CD4-positive, alpha-beta T cell treated with Interleukin-6 at 100 ng/mL for 8 hours (primary cell): ENCODE measurements around the gene FBXO42.
"Not testable (repeated sequence)": the region's sequence is repeated elsewhere in the genome, so short reads cannot be mapped to it uniquely, and the experiment has no call there.

Experiments
- DNase-seq: peaks from one replicate; pipeline ENCODE4 v3.0.0-alpha.2; 2020; ENCODE audit warnings: mixed read lengths, low spot score

The FBXO42 gene

DNA sequence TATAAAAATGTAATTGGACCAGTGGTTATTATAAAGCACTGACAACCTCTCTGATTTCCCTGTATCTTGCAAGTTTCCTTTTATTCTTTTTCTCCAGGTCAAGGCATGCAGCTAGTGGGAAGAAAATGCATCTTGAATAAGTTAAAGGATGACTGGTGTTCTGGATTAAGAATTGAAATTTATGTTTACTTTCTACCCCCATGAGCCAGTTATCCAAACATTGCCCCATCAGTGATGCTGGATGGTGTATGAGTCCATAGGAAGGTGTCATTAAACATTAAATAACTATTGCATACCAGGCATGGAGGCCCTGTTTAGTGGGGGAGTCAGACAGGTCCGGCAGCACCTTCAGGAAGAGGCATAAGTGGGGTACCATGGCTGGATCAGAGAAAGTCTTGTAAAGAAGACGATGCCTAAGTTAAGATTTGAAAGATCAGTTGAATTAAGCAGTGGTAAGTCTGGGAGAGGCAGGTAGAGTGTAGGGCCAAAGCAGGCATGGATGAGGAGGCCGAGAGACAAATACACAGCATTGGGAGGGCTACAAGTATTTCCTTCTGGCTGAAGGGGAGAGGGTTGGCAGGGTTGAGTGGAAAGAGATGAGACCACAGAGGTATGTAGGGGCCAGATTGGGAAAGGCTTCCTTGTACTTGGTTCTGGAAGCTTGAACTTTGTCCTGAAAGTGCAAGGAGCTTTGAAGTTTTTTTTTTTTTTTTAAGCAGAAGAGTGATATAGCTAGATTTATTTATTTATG lies 20.4 kb upstream of the FBXO42 start:
- DNase-seq: no peak

DNA sequence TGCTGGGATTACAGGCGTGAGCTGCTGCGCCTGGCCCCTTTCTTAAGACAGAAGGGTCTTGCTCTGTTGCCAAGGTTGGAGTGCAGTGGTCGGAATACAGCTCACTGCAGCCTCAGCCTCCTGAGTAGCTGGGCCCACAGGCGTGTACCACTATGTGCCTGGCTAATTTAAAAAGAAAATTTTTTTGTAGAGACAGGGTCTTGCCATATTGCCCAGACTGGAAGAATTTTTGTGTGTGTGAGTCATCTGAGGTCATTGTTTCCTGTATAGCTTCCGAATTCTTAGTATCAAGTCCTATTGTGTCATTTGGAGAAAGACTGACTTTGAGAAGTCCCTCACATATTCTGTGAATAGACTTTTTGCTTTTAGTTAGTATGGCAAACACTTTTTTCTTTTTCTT lies 19.4 kb upstream of the FBXO42 start:
- DNase-seq: no peak

DNA sequence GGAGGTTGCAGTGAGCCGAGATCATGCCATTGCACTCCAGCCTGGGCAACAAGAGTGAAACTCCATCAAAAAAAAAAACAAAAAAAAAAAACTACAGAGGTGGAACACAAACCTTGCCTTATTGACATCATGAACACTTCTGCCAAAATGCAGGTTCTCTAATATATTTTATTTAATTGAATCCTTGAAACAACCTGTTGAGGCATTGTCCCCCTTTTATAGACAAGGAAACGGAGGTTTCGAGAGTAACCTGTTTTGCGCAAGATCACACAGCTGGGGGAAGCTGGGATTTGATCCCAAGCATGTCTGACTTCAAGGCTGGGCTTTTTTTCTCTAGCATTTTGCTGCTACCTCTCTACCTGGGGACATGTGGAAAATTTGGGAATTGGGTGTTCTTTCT lies 17.5 kb upstream of the FBXO42 start:
- DNase-seq: no peak

DNA sequence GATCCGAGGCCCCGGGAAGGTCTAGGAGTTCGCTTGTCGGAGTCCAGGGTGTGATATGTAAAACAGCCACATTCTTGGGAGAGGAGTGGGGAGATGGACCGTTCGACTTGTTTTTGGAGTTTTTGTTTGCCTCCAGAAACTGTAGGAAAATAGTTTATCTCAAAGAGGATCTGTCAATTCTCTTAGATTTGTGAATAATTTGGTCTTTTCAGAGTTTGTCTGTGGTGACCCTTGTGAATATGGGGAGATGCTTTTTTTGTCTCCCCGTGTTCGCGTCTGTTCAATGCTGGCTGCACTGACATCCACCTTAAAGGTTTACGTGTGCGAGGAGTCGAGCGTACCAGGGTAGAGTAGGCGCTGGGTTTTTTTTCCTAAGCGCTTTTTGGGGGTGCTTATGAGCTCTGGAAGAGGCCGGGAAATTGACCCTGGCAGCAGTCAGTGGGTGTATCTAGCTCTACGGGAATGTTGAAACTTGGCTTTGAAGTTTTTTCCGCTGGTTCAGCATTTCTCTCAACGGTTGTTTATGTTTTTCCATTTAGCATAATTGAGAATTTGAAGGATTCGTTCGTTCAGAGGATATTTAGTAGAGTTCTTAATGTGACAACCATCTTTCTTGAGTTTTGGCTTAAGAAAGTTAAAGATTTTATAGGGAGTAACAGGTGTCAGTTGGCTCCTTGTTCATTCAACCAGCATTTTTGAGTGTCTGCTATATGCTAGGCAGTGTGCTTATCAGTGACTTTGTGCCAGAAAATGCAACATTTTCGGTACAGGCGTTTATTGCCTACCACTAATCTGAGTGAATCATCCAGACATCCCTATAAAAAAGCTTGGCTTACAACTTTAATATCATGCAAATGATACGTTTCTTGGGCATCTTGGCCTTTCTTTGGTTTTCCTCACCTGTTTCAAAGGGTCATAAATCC lies 15.9 kb upstream of the FBXO42 start:
- no peak for DNase-seq

GRCh38 chr1:16367258-16367967 lies 15.1 kb upstream of the FBXO42 start:
- DNase-seq: peak; percentile 81

DNA sequence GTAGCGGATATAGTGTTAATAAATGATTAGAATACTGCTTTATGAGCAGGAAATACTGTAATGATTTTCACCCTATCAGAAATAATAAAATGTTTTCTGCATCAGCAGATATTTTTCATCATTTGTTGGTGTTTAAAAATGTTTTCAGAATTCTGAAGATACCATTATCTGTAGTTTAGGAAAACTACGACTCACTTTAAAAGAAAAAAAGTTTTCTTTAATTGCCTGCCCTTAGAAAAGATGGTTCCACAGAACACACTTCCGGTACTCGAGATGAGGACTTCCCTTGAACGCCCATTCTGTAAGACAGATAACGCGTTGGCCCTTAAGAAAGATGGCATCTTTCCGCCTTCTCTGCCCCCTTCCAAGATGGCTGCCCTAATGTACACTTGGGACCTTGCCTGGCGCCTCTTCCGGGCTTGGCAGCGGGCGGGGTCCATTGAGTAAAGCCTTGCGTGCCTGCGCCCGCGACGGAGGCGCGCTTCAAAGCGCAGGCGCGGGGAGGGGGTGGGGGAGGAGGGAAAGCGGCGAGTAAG lies 14.5 kb upstream of the FBXO42 start, which contains the start of gene SZRD1:
Gene SZRD1, plus strand, starts transcription at position 521 of the 536 bp plus-strand sequence. CDS start 16 bp downstream, outside the sequence.
- DNase-seq: peak; percentile 98

DNA sequence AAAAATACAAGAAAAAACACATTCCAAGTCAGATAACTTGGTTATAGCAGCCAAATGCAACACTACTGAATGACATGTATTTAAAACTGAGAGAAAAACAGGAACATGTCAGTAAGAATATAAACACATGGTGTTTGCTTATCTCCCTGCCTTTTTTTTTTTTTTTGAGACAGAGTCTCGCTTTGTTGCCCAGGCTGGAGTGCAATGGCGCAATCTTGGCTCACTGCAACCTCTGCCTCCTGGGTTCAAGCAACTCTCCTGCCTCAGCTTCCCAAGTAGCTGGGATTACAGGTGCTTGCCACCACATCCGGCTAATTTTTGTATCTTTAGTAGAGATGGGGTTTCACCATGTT lies 12.8 kb upstream of the FBXO42 start:
- not testable (repeated sequence) for DNase-seq

- DNase-seq: no peak
These were observed 4.6 kb upstream of the FBXO42 start for GRCh38 chr1:16356867-16357266.

DNA sequence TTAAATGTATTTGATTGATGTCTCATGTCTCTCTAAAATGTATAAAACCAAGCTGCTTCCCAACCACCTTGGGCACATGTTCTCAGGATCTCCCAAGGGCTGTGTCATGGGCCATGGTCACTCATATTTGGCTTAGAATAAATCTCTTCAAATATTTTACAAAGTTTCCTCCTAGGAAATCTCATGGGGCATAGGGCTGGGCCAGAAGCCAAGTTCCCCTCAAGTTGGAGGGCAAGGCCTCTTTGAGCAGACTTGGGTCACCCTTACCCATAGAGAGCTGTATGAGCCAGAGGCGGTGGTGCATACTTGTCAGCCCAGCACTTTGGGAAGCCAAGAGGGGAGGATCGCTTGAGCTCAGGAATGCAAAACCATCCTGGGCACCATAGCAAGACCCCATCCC lies 2.3 kb upstream of the FBXO42 start:
- DNase-seq: no peak

DNA sequence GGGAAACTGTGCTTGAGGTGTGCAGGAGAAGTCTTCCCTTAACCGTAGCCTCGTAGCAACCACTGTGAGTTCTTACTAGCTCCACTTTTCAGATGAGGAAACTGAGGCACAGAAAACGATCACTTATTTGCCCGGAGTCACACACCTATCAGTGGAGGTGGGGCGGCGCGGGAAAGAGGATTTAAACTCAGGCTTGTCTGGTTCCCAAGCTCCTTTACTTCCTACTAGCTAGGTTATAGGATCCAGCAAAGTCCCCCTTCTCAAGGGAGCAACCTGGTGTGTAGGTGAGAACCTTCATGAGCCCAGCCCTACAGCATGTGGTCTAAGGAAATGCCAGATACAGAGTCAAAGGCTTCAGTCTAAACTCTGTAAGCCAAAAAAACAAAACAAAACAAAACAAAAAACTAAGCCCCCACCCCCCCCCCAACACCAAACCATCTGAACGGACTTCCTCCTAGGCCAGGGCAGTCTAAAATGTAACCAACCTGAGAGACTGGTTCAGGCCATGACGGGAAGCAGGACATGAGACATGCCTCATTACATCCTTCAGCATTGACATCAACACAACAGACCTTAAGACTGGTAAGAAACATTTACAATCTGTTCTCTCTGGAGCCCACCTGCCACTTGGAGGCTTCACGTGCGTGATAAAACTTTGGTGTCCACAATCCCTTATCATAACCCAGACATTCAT lies 709 bp upstream of the FBXO42 start:
- DNase-seq: no peak

GRCh38 chr1:16351456-16351993 lies 755 bp downstream of the FBXO42 start:
- no peak for DNase-seq

DNA sequence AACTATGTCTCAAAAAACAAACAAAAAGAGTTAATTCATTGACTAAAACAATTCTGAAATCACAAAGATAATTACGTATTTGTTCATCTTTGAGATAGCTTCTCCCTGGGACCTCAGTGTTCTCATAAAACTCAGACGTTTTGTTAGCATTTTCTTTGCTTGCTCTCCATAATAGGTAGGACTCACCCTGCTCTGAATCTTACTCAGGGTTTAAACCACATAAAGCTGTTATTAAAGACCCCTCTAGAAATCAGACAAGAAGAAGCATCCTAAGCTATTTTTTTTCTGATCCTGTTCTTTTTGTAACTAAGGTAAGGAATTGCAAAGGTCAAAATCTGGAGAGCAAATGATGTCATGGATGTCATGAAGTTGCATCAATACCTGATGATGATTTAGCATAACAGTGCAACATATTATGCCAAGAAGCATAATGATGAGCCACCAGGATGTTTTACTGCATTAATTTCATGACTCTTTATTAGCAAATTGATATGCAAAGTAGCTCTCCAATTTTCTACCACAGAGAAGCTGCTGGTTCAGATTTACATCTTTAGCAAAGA lies 2.4 kb downstream of the FBXO42 start:
- DNase-seq: no peak

DNA sequence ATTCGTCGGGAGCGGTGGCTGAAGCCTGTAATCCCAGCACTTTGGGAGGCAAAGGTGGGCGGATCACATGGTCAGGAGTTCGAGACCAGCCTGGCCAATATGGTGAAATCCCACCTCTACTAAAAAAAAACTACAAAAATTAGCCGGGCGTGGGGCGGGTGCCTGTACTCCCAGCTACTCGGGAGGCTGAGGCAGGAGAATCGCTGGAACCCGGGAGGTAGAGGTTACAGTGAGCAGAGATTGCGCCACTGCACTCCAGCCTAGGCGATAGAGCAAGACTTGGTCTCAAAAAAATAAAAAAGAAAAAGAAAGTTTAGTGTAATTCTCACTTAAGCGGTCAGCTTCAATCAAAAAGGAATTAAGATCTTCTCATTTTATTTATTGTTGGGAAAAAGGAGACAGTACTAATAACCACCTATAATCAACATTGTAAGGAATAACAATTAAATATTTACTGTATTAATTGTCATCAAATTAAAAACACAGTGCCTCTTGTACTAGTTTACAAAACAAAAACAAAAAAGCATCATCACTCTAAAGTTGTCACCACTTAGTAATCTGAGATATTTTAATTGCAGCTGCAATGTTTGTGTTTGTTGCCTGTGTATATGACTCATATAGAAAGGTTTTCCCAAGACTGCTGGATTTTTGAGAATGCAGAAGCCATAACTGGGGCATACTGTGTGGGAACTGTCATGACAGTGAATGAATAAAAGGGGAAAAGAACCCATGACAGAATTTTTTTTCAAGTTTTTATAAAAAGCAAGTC lies 3.7 kb downstream of the FBXO42 start:
- DNase-seq: no peak

GRCh38 chr1:16343276-16343675 lies 9.0 kb downstream of the FBXO42 start:
- DNase-seq: not testable (repeated sequence)

DNA sequence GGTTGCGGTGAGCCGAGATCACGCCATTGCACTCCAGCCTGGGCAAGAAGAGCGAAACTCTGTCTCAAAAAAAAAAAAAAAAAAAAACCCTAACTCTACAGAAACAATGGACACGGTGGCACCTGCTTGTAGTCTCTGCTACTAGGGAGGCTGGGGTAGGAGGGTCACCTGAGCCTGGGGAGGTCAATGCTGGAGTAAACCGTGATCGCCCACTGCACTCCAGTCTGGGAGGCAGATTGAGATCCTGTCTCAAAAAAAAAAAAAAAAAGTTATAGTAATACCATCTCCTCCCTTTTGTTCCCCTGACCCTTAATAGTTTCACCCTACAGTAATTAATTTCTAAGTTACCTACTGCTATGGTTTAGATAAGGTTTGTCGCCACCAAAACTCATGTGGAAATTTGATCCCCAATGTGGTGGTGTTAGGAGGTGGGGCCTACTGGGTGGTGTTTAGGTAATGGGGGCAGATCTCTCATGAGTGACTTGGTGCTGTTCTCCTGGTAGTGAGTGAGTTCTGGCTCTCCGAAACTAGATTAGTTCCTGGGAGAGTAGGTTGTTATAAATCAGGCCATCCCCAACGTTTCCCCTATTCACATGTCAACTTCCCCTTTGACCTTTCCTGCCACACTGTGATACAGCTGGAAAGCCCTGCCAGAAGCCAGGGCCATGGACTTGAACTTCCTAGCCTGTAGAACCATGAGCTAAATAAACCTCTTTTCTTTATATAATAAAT lies 9.8 kb downstream of the FBXO42 start:
- no peak for DNase-seq

GRCh38 chr1:16340673-16341072 lies 11.6 kb downstream of the FBXO42 start:
- DNase-seq: no peak

DNA sequence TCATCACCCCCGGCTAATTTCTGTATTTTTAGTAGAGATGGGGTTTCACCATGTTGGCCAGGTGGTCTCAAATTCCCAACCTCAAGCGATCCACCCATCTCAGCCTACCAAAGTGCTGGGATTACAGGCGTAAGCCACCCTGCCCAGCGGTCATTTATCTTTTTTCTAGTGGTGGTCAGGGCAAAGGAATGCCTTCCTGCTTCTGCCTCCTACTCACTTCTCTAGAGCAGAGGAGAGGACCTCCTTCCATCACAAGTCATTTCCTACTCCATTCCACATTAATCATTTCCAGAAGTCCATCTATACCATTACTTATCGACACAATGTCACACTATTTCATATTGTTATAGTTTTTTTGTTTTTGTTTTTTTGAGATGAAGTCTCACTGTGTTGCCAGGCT lies 13.3 kb downstream of the FBXO42 start:
- no peak for DNase-seq

DNA sequence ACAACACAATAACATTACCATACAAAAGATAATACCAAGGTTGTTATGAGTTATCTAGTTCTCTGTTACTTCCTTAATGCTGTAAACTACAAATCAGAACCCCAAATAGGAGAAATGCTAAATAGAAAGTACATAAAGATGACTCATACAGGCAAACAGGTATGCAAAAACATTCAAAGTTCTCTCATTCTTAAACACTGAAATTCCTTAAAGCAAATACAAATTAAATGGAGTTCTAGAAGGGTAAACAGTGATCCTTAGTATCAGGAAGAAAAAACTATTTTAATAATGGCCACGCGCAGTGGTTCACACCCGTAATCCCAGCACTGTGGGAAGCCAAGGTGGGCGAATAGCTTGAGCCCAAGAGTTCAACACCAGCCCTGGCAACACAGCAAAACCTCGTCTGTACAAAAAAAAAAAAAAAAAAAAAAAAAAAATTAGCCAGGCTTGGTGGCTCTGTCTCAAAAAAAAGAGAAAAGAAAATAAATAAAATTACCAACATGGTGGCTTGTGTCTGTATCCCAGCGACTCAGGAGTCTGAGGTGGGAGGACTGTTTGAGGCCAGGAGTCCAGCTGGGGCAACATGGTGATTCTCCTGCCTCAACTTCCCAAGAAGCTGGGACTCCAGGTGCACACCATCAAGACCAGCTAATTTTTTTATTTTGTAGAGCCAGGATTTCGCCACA lies 17.5 kb downstream of the FBXO42 start:
- DNase-seq: no peak

GRCh38 chr1:16326833-16327404 lies 25.4 kb downstream of the FBXO42 start:
- DNase-seq: no peak
